SK-N-MC (cell line): ENCODE results near the gene FAM20C.
"Not testable (repeated sequence)": the region's sequence is repeated elsewhere in the genome, so short reads cannot be mapped to it uniquely, and the experiment has no call there.

Source experiments
- DNase-seq: peaks from one replicate; pipeline ENCODE4 v3.0.0-alpha.2; 2011; ENCODE audit warnings: low read depth, low spot score
- H3K27ac ChIP-seq: fragments of 200-600 bp; sonication (generic); 2 replicates; pipeline ENCODE4 v1.5.1; 2016; ENCODE audit warnings: mixed run types
- H3K36me3 ChIP-seq: fragments of 200-600 bp; sonication (generic); 2 replicates; pipeline ENCODE4 v1.6.1; 2017; ENCODE audit warnings: antibody characterized with exemption, low read length, mixed read lengths; ENCODE audit not compliant: insufficient read depth
- H3K4me3 ChIP-seq: fragments of 200-600 bp; sonication (generic); 2 replicates; pipeline ENCODE4 v1.5.1; 2016
- H3K9ac ChIP-seq: fragments of 200-600 bp; sonication (generic); 2 replicates; pipeline ENCODE4 v1.8.0; 2017; ENCODE audit warnings: mixed run types, mixed read lengths; ENCODE audit not compliant: insufficient read length
- H3K9me3 ChIP-seq: fragments of 200-600 bp; sonication (generic); 2 replicates; pipeline ENCODE4 v1.6.1; 2017; ENCODE audit warnings: low read depth, mild to moderate bottlenecking, antibody characterized with exemption, low read length, moderate library complexity, mixed read lengths
- EZH2 ChIP-seq: fragments of 200-600 bp; sonication (generic); IDR thresholded peaks from one replicate; pipeline ENCODE4 v1.6.1; 2017; ENCODE audit warnings: antibody characterized with exemption
- FOXP2 ChIP-seq: optimal IDR thresholded peaks from 2 replicates; pipeline ENCODE3; 2011; ENCODE audit warnings: mild to moderate bottlenecking, moderate library complexity; ENCODE audit not compliant: insufficient read depth; ENCODE audit errors: extremely low read length, control extremely low read depth
- POLR2AphosphoS5 ChIP-seq: IDR thresholded peaks from 2 replicates; pipeline ENCODE4 v1.6.1; 2012; ENCODE audit warnings: mild to moderate bottlenecking, low read depth, low read length, borderline replicate concordance

FAM20C gene

DNA sequence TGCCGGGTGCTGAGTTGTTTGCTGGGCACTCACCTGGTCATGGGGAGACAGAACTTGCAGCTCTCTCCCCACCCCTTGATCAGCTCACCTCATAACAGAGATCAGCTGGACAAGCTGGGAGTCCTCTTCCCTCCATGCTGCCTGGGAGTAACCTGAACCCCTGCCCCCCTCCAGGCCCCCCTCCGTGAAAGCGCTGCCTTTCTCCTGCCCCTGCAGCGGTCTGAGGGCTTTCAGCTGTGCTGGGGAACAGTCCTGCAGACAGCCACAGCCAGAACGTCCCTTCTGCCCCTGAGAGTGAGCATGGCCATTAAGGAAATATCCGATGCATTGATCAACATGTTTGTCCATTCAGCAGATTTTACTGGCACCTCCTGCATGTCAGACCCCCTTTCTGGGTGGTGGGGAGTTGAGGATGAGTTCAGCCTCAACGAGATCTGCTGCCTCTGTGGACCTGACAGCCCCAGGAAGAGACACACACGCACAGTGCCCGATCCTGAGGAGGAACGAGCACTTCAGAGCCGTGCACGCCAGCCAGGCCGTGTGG, 4.5 kb downstream of the FAM20C start:
- TF ChIP-seq EZH2 (no peak), POLR2AphosphoS5 (no peak), FOXP2 (no peak)
- H3K9ac ChIP-seq = no peak overlapping the region
- H3K36me3 ChIP-seq = no peaks in the 10 kb centered on the region; the same call in 1 of the 2 replicates
- no peak overlapping the region for H3K4me3 ChIP-seq
- no peaks in the 10 kb centered on the region for H3K9me3 ChIP-seq
- no peak for DNase-seq
- no peak overlapping the region for H3K27ac ChIP-seq

DNA sequence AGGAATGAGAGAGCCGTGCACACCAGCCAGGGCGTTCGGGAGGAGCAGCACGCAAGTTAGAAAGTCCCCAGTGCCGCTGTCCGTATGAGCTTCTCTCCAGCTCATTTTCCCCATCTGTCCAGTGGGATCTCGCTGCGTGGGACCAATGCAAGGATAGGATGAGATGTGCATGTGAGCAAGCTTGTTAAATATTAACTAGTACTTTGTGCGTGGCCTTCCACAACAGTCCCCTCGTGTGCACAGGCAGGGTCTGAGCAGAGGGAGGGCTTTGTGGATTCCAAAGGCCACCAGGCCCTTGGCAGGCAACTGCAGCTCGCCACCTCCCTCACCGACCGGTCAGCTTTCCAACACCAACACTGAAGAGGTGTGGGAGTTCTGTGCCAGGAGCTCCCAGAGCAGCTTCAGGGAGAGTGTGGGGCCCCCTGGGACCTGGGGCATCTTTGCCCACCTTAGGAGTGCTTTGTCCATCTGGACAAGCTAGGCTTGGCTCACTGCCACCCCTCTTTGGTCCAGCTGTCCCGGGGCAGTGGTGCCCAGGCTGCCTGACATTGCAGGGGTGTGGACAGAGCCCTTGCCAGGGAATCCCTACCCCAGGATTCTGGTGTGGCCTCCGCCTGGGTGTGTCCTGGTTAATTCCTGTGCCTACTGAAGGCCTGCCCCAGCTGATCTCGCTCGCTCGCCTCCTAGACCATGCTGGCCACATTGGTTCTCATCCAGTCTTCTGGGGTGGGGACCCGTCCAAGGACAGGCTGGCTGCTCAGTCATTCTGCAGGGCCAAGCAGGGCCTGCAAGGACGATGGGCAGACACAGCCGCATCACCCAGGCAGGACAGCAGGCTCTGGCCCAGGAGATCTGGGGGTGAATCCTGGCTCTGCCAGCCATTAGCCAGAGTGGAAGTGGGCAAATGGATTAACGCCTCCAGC, 5.3 kb downstream of the FAM20C start:
- H3K9ac ChIP-seq = no peak overlapping the region
- no peak overlapping the region for H3K4me3 ChIP-seq
- TF ChIP-seq EZH2 = no peak
- no peak for TF ChIP-seq POLR2AphosphoS5
- TF ChIP-seq FOXP2 = no peak
- no peaks in the 10 kb centered on the region; the same call in 1 of the 2 replicates for H3K36me3 ChIP-seq
- no peak overlapping the region for H3K27ac ChIP-seq
- DNase-seq = no peak
- H3K9me3 ChIP-seq = no peaks in the 10 kb centered on the region

- TF ChIP-seq POLR2AphosphoS5 (no peak), FOXP2 (no peak), EZH2 (no peak)
- Histone ChIP-seq H3K36me3 (no peaks in the 10 kb centered on the region; the same call in 1 of the 2 replicates), H3K27ac (no peak overlapping the region), H3K9me3 (no peaks in the 10 kb centered on the region), H3K4me3 (no peak overlapping the region), H3K9ac (no peak overlapping the region)
- DNase-seq = no peak
Measured at GRCh38 chr7:199483-200249, 7.3 kb downstream of the FAM20C start.

DNA sequence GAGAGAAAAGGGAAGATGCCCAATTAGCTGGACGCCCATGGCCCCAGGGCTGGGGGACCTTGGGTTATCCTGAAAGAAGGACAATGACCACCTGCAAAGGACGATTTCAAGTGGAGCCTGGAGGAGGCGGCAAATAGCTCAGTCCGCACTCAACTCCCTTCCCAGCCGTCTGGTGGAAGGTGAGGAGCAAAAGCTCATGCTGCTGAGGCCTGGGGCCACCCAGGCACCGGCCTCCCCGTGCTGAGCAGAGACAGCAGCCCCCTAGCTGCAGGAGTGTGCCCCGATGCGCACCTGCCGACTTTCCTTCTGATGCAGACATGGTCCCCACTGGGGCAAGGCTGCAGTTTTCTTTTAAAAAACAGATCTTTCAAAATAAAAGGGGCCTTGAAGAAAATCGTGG, 7.9 kb downstream of the FAM20C start:
- Histone ChIP-seq H3K9me3 (no peaks in the 10 kb centered on the region), H3K27ac (no peak overlapping the region), H3K4me3 (no peak overlapping the region), H3K36me3 (no peaks in the 10 kb centered on the region; the same call in 1 of the 2 replicates), H3K9ac (no peak overlapping the region)
- DNase-seq = no peak
- TF ChIP-seq EZH2 = no peak
- no peak for TF ChIP-seq FOXP2
- no peak for TF ChIP-seq POLR2AphosphoS5

GRCh38 chr7:200704-201103, 8.3 kb downstream of the FAM20C start:
- no peak for TF ChIP-seq FOXP2
- TF ChIP-seq POLR2AphosphoS5 = no peak
- TF ChIP-seq EZH2 = no peak

DNA sequence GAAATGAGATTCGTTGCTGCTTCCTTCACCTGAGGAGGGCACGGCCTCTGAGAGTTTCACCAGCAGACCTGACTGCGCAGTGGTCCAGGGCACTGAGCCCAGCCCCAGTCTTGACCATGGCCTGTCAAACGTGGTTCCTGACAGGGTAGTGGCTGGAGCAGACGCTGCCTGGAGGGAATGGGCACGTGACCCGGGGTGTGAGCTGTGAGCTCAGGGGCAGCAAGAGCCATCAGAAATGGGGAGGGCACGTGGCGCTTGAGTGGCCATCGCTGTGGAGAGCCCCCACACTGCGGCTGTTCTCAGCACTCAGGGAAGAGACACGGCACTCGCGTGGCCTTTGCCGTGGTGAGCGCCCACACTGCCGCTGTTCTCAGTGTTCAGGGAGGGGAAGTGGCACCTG, 12.0 kb downstream of the FAM20C start:
- H3K4me3 ChIP-seq = no peak overlapping the region
- H3K36me3 ChIP-seq = no peaks in the 10 kb centered on the region
- no peak for DNase-seq
- no peak for TF ChIP-seq POLR2AphosphoS5
- no peak for TF ChIP-seq EZH2
- TF ChIP-seq FOXP2 = no peak
- H3K27ac ChIP-seq = no peak overlapping the region
- H3K9ac ChIP-seq = no peak overlapping the region
- no peaks in the 10 kb centered on the region for H3K9me3 ChIP-seq

More at GRCh38 chr7:200704-201103, 8.3 kb downstream of the FAM20C start:
- Histone ChIP-seq H3K4me3 (no peak overlapping the region), H3K9ac (no peak overlapping the region), H3K9me3 (no peaks in the 10 kb centered on the region), H3K27ac (no peak overlapping the region), H3K36me3 (no peaks in the 10 kb centered on the region; the same call in 1 of the 2 replicates)
- no peak for DNase-seq

DNA sequence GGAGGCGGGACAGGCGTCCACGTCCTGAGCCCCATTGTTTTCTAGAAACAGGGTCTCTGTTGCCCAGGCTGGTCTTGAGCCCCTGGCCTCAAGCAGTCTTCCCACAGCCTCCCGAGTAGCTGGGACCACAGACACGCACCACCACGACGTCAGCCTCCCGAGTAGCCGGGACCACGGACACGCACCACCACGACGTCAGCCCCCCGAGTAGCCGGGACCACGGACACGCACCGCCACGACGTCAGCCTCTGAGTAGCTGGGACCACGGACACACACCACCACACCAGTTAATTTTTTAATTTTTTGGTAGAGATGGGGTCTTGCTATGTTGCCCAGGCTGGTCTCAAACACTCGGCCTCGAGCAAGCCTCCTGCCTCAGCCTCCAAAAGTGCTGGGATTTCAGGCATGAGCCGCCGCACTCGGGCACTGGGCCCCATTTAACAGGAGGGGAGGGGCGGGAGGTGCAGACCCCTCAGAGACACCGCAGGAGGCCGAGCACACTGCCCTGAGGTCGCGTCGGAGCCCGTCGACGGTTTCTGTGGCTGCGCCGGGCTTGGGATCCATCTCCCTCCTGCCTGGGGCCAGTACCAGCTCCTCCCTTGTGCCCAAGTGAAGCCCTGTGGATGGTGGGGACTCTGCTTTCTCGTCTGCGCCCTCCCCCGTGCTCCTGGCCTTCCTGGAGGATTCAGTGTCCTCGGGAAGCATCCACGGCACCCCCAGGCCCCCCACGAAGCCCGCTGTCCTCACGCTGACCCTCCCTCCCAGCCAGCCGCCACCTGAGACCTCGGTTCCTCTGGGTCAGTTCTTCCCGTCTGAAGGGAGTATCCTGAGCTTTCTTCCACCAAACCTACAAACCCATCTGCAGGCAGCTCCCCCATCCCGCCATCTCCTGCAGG, 13.0 kb downstream of the FAM20C start:
- no peak overlapping the region for H3K9ac ChIP-seq
- no peak for DNase-seq
- no peaks in the 10 kb centered on the region for H3K36me3 ChIP-seq

DNA sequence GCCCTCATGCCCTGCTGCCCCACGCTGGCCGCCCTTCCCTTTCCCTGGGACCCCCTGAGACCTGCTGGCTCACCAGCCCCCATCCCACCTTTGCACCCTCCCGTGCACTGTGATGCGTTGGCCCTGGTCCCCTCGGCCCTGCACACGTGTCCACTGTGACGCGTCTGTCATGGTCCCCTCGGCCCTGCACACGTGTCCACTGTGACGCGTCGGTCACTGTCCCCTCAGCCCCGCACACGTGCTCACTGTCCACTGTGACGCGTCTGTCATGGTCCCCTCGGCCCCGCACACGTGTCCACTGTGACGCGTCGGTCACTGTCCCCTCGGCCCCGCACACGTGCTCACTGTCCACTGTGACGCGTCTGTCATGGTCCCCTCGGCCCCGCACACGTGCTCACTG, 14.0 kb downstream of the FAM20C start:
- H3K9me3 ChIP-seq, DNase-seq, H3K4me3 ChIP-seq, H3K9ac ChIP-seq, H3K36me3 ChIP-seq, H3K27ac ChIP-seq: not testable (repeated sequence)

More for the DNA sequence above, 13.0 kb downstream of the FAM20C start:
- Histone ChIP-seq H3K27ac (no peak overlapping the region), H3K9me3 (no peaks in the 10 kb centered on the region), H3K4me3 (no peak overlapping the region)
- TF ChIP-seq FOXP2 (no peak), EZH2 (no peak), POLR2AphosphoS5 (no peak)
